Heart right ventricle (tissue), 16 donors: Measurements from ENCODE around the gene CTNNB1. TPM values are rescaled to one million over a fixed set of nuclear protein-coding genes. Genes with fewer than 3 reads are reported as not detected.

Experiments
- ATAC-seq, 8 donors: fragments of 200-7000 bp; cut with Tn5 transposase; one replicate each; pipeline ENCODE4 v1.9.1; 2020; ENCODE audit warnings: mild to moderate bottlenecking in 8 of 8, moderate library complexity in 8 of 8, moderate number of reproducible peaks in 1 of 8
- DNase-seq, 2 donors: peaks; one replicate each; pipeline ENCODE4 v3.0.0-alpha.2; 2020
- H3K27ac ChIP-seq, 10 donors: fragments of 200-600 bp; sonication (generic) in 2 of 10; one replicate each; pipeline versions ENCODE4 v1.5.0 to v1.8.0; 2020 to 2022; ENCODE audit warnings: mild to moderate bottlenecking in 3 of 10
- H3K27me3 ChIP-seq, 7 donors: fragments of 200-600 bp; one replicate each; pipeline ENCODE4 v1.8.0; 2021 to 2022; ENCODE audit warnings: mild to moderate bottlenecking in 2 of 7
- H3K36me3 ChIP-seq, 9 donors: fragments of 200-600 bp; sonication (generic) in 1 of 9; one replicate each; pipeline versions ENCODE4 v1.5.0 to v1.8.0; 2020 to 2022; ENCODE audit warnings: mild to moderate bottlenecking in 2 of 9
- H3K4me1 ChIP-seq, 9 donors: fragments of 200-600 bp; sonication (generic) in 1 of 9; one replicate each; pipeline versions ENCODE4 v1.5.0 to v1.8.0; 2020 to 2022; ENCODE audit warnings: mild to moderate bottlenecking in 4 of 9
- H3K4me3 ChIP-seq, 10 donors: fragments of 200-600 bp; sonication (generic) in 2 of 10; one replicate each; pipeline versions ENCODE4 v1.5.0 to v1.8.0; 2020 to 2022; ENCODE audit warnings: mild to moderate bottlenecking in 7 of 10, moderate library complexity in 2 of 10
- H3K9me3 ChIP-seq, 11 donors: fragments of 200-600 bp in 10 of 11; sonication (generic) in 2 of 11; one replicate each; pipeline versions ENCODE4 v1.5.0 to v1.8.0; 2013 to 2022; ENCODE audit warnings: mild to moderate bottlenecking in 2 of 11, control low read depth in 1 of 11, moderate library complexity in 1 of 11
- CTCF ChIP-seq, 9 donors: fragments of 200-600 bp; sonication (generic) in 2 of 9; IDR thresholded peaks; one replicate each; pipeline versions ENCODE4 v1.5.0 to v1.8.0; 2021 to 2022; ENCODE audit warnings: antibody characterized with exemption in 9 of 9, mild to moderate bottlenecking in 5 of 9, moderate library complexity in 1 of 9
- WGBS, 2 donors: extraction: QIAGEN DNeasy Blood & Tissue Kit; methylation state at CpG; one replicate each; pipeline ENCODE4 v1.1.7; 2013; ENCODE audit warnings: inconsistent platforms in 1 of 2; 5-methylcytosine and 5-hydroxymethylcytosine counted together
- intact Hi-C, 10 donors: fragments of 100-400 bp; cut with DNase I; formaldehyde crosslinking; loops; one replicate each; pipeline versions ENCODE4 v1.11.1 to v1.14.2; 2022
- polyA plus RNA-seq, 2 donors: library from polyadenylated mRNA; stranded (reverse); fragments of 200-250 nt; gene quantifications; one replicate each; pipeline ENCODE4 v1.2.3, GENCODE V29; 2013
- total RNA-seq, 10 donors: library from RNA; stranded (reverse); fragmentation: NEBNext Ultra II Directional in 3 of 10; extraction: Animal tissue kit (Norgen Biotek cat#: 25700) in 3 of 10; gene quantifications; one replicate each; pipeline versions ENCODE4 v1.2.1 to v1.2.4, GENCODE V29; 2021 to 2023
- donor health status: Arrhythmogenic right ventricular cardiomyopathy.
- donor health status: ischemic (EF 13 %, LVEDD 7.1; RV severe dilation, severe dysfunction).
- donor health status: healthy with polysubstance abuse.
- donor health status: DM: no; HTN: yes; CAD: no.
- donor health status: DM: no; HTN: no; CAD: no.
- donor health status: ischemic (EF 25% LVEDD 6.9; RV normal size, moderate dysfunction).
- donor health status: ischemic (EF 25% LVEDD 5.7; RV mildly dilated, moderate dysfunction).
- donor health status: healthy.
- donor health status: DM: yes; HTN: yes; CAD: no.
- donor health status: Ischemic cardiomyopathy.
- donor health status: ischemic (EF 35%, LVEDD 5.7; RV mildly dilated, moderate dysfunction).
- donor health status: nonischemic (EF 11% LVEDD 7.7; RV severe dilation, severe dysfunction).
- donor health status: DM: yes; HTN: yes; CAD: no.
- donor health status: PGD.
- donor health status: ischemic (EF 29% LVEDD 5.4; RV normal size, mild dysfunction).
- donor health status: nonischemic (EF 23%, LVEDD 6.1; RV moderate dilation, normal function).

The CTNNB1 gene
- total and polyA plus RNA-seq, 12 donors: 33.2 to 218 (median 172) TPM

DNA sequence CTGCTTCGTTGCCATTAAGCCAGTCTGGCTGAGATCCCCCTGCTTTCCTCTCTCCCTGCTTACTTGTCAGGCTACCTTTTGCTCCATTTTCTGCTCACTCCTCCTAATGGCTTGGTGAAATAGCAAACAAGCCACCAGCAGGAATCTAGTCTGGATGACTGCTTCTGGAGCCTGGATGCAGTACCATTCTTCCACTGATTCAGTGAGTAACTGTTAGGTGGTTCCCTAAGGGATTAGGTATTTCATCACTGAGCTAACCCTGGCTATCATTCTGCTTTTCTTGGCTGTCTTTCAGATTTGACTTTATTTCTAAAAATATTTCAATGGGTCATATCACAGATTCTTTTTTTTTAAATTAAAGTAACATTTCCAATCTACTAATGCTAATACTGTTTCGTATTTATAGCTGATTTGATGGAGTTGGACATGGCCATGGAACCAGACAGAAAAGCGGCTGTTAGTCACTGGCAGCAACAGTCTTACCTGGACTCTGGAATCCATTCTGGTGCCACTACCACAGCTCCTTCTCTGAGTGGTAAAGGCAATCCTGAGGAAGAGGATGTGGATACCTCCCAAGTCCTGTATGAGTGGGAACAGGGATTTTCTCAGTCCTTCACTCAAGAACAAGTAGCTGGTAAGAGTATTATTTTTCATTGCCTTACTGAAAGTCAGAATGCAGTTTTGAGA, 25.0 kb downstream of the CTNNB1 start:
- Histone ChIP-seq H3K27me3 (no peaks in the 10 kb centered on the region), H3K4me3 (no peak overlapping the region), H3K27ac (peak overlapping the region in 6 of 10 donors; percentile 1 to 52 (median 40)), H3K4me1 (peaks cover 21 to 76% (median 64%) of the 10 kb centered on the region in 9 donors), H3K9me3 (no peaks in the 10 kb centered on the region), H3K36me3 (peaks cover 0 to 55% (median 43%) of the 10 kb centered on the region in 9 donors)
- ATAC-seq (peak; percentile 90 to 96 (median 92)), DNase-seq (peak in 1 of 2 donors; percentile 37)
- intact Hi-C loops: no loop called here
- WGBS, 2 donors: 51 to 56% methylated on average over 3 of the region's 3 CpGs
- no peak for TF ChIP-seq CTCF (IDR thresholded peaks at IDR 0.05)

DNA sequence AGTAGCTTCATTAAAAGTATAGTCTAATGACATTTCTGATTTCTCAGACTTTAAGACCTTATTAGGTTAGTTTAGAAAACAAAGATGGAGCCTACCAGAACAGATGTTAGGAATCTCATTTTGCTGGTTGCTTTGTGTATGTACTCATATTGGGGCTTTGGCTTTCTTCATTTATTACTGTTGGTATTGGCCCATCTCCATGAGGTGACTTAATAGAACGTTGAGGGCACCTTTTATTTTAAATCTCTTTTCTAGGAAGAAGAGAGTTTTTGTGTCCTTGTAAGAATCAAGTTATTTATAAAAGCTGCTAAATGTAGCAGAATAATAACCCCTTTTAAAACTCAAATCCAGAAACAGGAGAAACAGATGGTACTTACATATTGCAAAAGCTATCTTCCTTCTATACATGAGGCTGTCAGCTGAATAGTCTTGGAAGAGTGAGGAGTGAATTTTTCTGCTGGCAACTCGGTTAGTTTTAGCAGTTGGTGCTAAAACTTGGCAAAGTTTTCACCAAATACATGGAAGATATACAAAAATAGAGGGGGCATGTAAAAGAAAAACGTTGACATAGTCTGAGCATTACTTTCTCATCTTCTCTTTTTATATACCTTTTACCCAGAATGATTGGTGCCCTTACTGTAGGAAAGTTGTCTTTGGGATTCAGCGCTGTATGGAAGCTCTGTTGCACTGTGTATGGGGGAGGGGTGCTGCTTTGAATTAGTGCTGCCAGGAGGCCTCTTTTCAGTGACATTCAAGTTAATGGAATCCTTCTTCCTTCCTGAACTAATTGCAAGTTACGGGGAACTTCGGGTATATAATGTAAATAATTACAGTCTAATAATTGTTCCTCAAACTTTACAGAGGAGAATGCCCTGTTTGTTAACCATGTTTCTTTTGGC, 35.8 kb downstream of the CTNNB1 start:
- peaks cover 0 to 100% (median 62%) of the 10 kb centered on the region in 9 donors for H3K36me3 ChIP-seq

GRCh38 chr3:41236228-41236627, 36.9 kb downstream of the CTNNB1 start:
- ATAC-seq: no peak
- intact Hi-C loops: no loop called here
- DNase-seq: no peak
- Histone ChIP-seq H3K27me3 (no peaks in the 10 kb centered on the region), H3K9me3 (no peaks in the 10 kb centered on the region), H3K36me3 (peaks cover 0 to 100% (median 62%) of the 10 kb centered on the region in 9 donors), H3K27ac (no peak overlapping the region), H3K4me1 (peaks cover 0 to 29% (median 3%) of the 10 kb centered on the region in 9 donors), H3K4me3 (no peak overlapping the region)
- WGBS, 2 donors: 84 to 86% methylated on average over 2 of the region's 2 CpGs
- no peak for TF ChIP-seq CTCF (IDR thresholded peaks at IDR 0.05)

More for the DNA sequence above, 35.8 kb downstream of the CTNNB1 start:
- DNase-seq (no peak), ATAC-seq (no peak)
- Histone ChIP-seq H3K9me3 (no peaks in the 10 kb centered on the region), H3K27me3 (no peaks in the 10 kb centered on the region), H3K27ac (no peak overlapping the region), H3K4me1 (peaks cover 0 to 29% (median 3%) of the 10 kb centered on the region in 9 donors), H3K4me3 (no peak overlapping the region)
- 57 to 67% methylated on average over 6 of the region's 6 CpGs for WGBS, 2 donors
- intact Hi-C loops: no loop called here
- TF ChIP-seq CTCF (IDR thresholded peaks at IDR 0.05): no peak

GRCh38 chr3:41237907-41238306, 38.6 kb downstream of the CTNNB1 start:
- 78 to 84% methylated on average over 3 of the region's 3 CpGs for WGBS, 2 donors
- no peak overlapping the region for H3K4me3 ChIP-seq
- H3K9me3 ChIP-seq: no peaks in the 10 kb centered on the region
- DNase-seq (no peak), ATAC-seq (no peak)
- H3K27me3 ChIP-seq: no peaks in the 10 kb centered on the region
- peaks cover 0 to 29% (median 0%) of the 10 kb centered on the region in 9 donors for H3K4me1 ChIP-seq
- H3K27ac ChIP-seq: peak overlapping the region in 1 of 10 donors; percentile 18
- TF ChIP-seq CTCF (IDR thresholded peaks at IDR 0.05): no peak
- peaks cover 0 to 100% (median 62%) of the 10 kb centered on the region in 9 donors for H3K36me3 ChIP-seq
- intact Hi-C loops: no loop called here
